HG03103 (cell line): Measurements from ENCODE around the gene GFRA1.

Experiments
- ATAC-seq: cut with Tn5 transposase; IDR thresholded peaks from one replicate; pipeline ENCODE4 v1.9.1; 2021; ENCODE audit warnings: low read depth; ENCODE audit not compliant: unreplicated experiment

The GFRA1 gene

GRCh38 chr10:116245156-116245555, 27.9 kb downstream of the GFRA1 start:
- no peak for ATAC-seq

GRCh38 chr10:116241642-116242410, 31.2 kb downstream of the GFRA1 start:
- ATAC-seq, result no peak

- ATAC-seq, result no peak
Measured at GRCh38 chr10:116241085-116241484, 31.9 kb downstream of the GFRA1 start.

GRCh38 chr10:116240157-116240950, 32.7 kb downstream of the GFRA1 start:
- ATAC-seq, result no peak

GRCh38 chr10:116239229-116239628, 33.8 kb downstream of the GFRA1 start:
- no peak for ATAC-seq

- ATAC-seq, result no peak
Measured at GRCh38 chr10:116237970-116238369, 35.0 kb downstream of the GFRA1 start.

GRCh38 chr10:116237260-116237659, 35.7 kb downstream of the GFRA1 start:
- ATAC-seq, result no peak

- no peak for ATAC-seq
Measured at GRCh38 chr10:116233230-116233629, 39.8 kb downstream of the GFRA1 start.

GRCh38 chr10:116232613-116233012, 40.4 kb downstream of the GFRA1 start:
- ATAC-seq, result no peak

- ATAC-seq, result no peak
Measured at GRCh38 chr10:116226766-116227165, 46.2 kb downstream of the GFRA1 start.

GRCh38 chr10:116226053-116226452, 47.0 kb downstream of the GFRA1 start:
- no peak for ATAC-seq

GRCh38 chr10:116223289-116223688, 49.7 kb downstream of the GFRA1 start:
- no peak for ATAC-seq

- no peak for ATAC-seq
Measured at GRCh38 chr10:116221053-116221452, 52.0 kb downstream of the GFRA1 start.

- ATAC-seq, result no peak
Measured at GRCh38 chr10:116216676-116217075, 56.3 kb downstream of the GFRA1 start.

- ATAC-seq, result no peak
Measured at GRCh38 chr10:116215651-116216050, 57.4 kb downstream of the GFRA1 start.

GRCh38 chr10:116211682-116212081, 61.3 kb downstream of the GFRA1 start:
- ATAC-seq, result no peak

GRCh38 chr10:116210588-116211346, 62.2 kb downstream of the GFRA1 start:
- ATAC-seq, result no peak

GRCh38 chr10:116209781-116210180, 63.2 kb downstream of the GFRA1 start:
- ATAC-seq, result no peak

- ATAC-seq, result no peak
Measured at GRCh38 chr10:116208956-116209567, 63.9 kb downstream of the GFRA1 start.

GRCh38 chr10:116207690-116208089, 65.3 kb downstream of the GFRA1 start:
- no peak for ATAC-seq

GRCh38 chr10:116203661-116204060, 69.3 kb downstream of the GFRA1 start:
- ATAC-seq, result no peak
